ENCODE data around the gene CPAMD8. TPM values are rescaled to one million over a fixed set of nuclear protein-coding genes. Genes with fewer than 3 reads are reported as not detected.

The CPAMD8 gene
- total and polyA plus RNA-seq, 9 donors = 2.4 to 13.0 (median 7.9) TPM

DNA sequence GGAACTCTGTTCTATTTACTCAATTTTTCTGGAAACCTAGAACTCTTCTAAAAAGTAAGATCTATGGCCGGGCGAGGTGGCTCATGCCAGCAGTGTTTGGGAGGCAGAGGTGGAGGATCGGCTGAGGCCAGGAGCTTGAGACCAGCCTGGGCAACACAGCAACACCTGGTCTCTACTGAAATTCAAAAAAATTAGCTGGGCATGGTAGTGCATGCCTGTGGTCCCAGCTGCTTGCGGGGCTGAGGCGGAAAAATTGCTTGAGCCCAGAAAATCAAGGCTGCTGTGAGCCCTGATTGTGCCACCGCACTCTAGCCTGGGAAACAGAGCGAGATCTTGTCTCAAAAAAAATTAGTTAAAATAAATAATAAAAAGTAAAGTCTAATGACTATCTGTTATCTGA, 109.2 kb downstream of the CPAMD8 start:
- Histone ChIP-seq H3K9me3 (peaks cover 0 to 10% of the 10 kb centered on the region in 2 donors), H3K4me1 (ENCODE audit: insufficient read depth) (no peaks in the 10 kb centered on the region), H3K27me3 (no peaks in the 10 kb centered on the region), H3K27ac (no peak overlapping the region), H3K4me3 (no peak overlapping the region), H3K36me3 (no peaks in the 10 kb centered on the region)
- no peak for DNase-seq
- intact Hi-C loops (cut with DNase I) = no loop called here
- TF ChIP-seq EP300 (IDR thresholded peaks at IDR 0.05) (no peak), POLR2A (IDR thresholded peaks at IDR 0.05) (no peak)
- TF ChIP-seq, protein P1, sequence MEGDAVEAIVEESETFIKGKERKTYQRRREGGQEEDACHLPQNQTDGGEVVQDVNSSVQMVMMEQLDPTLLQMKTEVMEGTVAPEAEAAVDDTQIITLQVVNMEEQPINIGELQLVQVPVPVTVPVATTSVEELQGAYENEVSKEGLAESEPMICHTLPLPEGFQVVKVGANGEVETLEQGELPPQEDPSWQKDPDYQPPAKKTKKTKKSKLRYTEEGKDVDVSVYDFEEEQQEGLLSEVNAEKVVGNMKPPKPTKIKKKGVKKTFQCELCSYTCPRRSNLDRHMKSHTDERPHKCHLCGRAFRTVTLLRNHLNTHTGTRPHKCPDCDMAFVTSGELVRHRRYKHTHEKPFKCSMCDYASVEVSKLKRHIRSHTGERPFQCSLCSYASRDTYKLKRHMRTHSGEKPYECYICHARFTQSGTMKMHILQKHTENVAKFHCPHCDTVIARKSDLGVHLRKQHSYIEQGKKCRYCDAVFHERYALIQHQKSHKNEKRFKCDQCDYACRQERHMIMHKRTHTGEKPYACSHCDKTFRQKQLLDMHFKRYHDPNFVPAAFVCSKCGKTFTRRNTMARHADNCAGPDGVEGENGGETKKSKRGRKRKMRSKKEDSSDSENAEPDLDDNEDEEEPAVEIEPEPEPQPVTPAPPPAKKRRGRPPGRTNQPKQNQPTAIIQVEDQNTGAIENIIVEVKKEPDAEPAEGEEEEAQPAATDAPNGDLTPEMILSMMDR (IDR thresholded peaks at IDR 0.05) = no peak
- 80 to 88% (median 86%) methylated on average over 7 of the region's 7 CpGs for WGBS, 3 donors

DNA sequence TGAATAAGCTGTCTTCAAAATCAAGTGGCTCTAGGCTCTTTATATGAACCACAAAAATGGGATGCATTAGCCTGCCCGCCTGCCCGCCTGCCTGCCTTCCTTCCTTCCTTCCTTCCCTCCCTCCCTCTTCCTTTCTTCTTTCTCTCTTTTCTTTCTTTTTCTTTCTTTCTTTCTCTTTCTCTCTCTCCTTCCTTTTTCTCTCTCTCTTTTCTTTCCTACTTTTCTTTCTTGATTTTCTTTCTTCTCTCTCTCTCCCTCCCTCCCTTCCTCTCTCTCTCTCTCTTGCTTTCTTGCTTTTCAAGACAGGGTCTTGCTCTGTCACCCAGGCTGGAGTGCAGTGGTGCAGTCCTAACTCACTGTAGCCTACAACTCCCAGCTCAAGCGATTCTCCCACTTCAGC, 110.9 kb downstream of the CPAMD8 start:
- H3K4me3 ChIP-seq = no peak overlapping the region
- peaks cover 0 to 14% of the 10 kb centered on the region in 2 donors for H3K9me3 ChIP-seq
- H3K27me3 ChIP-seq = no peaks in the 10 kb centered on the region
- no peaks in the 10 kb centered on the region for H3K36me3 ChIP-seq
- H3K27ac ChIP-seq = no peak overlapping the region
- intact Hi-C loops (cut with DNase I) = no loop called here
- WGBS, 3 donors = 59 to 83% (median 82%) methylated on average over 3 of the region's 3 CpGs
- DNase-seq = no peak
- TF ChIP-seq POLR2A (IDR thresholded peaks at IDR 0.05) (no peak), EP300 (IDR thresholded peaks at IDR 0.05) (no peak)
- TF ChIP-seq, protein P1 (IDR thresholded peaks at IDR 0.05) = no peak
- no peaks in the 10 kb centered on the region for H3K4me1 ChIP-seq (ENCODE audit: insufficient read depth)

DNA sequence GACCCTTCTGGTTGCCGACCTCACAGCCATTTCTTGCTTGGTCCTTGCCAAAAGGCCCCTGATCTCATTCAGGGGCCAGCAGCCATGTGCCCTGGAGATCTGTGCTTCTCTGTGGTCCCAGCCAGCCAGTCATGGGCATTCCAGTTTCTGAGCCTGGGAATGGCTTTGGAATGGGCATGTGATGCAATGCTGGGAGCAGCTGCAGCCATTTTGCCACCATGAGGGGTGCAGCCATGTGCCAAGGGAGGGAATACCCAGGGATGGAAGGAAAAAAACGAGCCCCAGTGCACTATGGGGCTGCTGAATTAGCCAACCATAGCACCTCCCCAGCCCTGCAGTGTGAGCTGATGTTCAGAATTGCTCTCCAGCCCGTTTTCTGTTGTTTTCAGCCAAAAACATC, 111.5 kb downstream of the CPAMD8 start:
- intact Hi-C loops (cut with DNase I) = no loop called here
- H3K27ac ChIP-seq = no peak overlapping the region
- DNase-seq = no peak
- H3K9me3 ChIP-seq = peaks cover 0 to 14% of the 10 kb centered on the region in 2 donors
- 78 to 94% (median 81%) methylated on average over 3 of the region's 3 CpGs for WGBS, 3 donors
- TF ChIP-seq EP300 (IDR thresholded peaks at IDR 0.05) (no peak), POLR2A (IDR thresholded peaks at IDR 0.05) (no peak)
- TF ChIP-seq, protein P1 (IDR thresholded peaks at IDR 0.05) = no peak
- H3K27me3 ChIP-seq = no peaks in the 10 kb centered on the region
- H3K36me3 ChIP-seq = no peaks in the 10 kb centered on the region
- no peak overlapping the region for H3K4me3 ChIP-seq
- H3K4me1 ChIP-seq (ENCODE audit: insufficient read depth) = no peaks in the 10 kb centered on the region

DNA sequence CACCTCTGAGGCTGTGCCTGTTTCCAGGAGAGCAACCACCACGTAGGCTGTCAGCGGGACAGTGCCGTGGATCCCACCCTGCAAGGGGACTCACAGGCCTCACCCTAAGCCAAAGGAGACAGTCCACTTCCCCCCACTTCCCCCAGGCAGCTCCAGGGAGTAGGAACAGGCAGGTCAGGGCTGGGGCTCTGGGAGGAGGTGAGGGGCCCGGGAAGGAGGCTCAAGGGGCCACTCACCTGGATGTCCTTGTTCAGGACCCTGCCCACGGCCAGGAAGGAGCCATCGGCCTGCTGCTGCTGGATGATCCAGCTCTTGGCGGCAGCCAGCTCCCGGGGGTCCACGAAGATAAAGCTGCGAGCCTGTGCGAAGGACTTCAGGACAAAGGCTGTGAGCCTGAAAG, 112.2 kb downstream of the CPAMD8 start:
- Histone ChIP-seq H3K9me3 (peaks cover 0 to 14% of the 10 kb centered on the region in 2 donors), H3K4me3 (no peak overlapping the region), H3K27me3 (no peaks in the 10 kb centered on the region), H3K27ac (no peak overlapping the region), H3K4me1 (ENCODE audit: insufficient read depth) (no peaks in the 10 kb centered on the region), H3K36me3 (no peaks in the 10 kb centered on the region)
- WGBS, 3 donors = 93 to 95% (median 94%) methylated on average over 11 of the region's 11 CpGs
- TF ChIP-seq, protein P1 (IDR thresholded peaks at IDR 0.05) = no peak
- TF ChIP-seq EP300 (IDR thresholded peaks at IDR 0.05) = no peak
- TF ChIP-seq POLR2A (IDR thresholded peaks at IDR 0.05) = no peak
- DNase-seq = no peak
- intact Hi-C loops (cut with DNase I) = no loop called here

Data from ovary (tissue), 9 donors.